Lung (tissue), 12 donors: ENCODE results near the gene AVEN. TPM values are rescaled to one million over a fixed set of nuclear protein-coding genes. Genes with fewer than 3 reads are reported as not detected.

Source experiments
- ATAC-seq: fragments of 200-7000 bp; cut with Tn5 transposase; one replicate; pipeline ENCODE4 v1.9.1; 2020; ENCODE audit warnings: moderate number of reproducible peaks; ENCODE audit not compliant: insufficient read depth, low FRiP score
- DNase-seq, 3 donors: peaks; one replicate each; pipeline ENCODE4 v3.0.0-alpha.2; 2013 to 2017
- H3K27ac ChIP-seq, 2 donors: one replicate each; pipeline ENCODE4 v1.5.1; 2013; ENCODE audit warnings: mild to moderate bottlenecking in 2 of 2, moderate library complexity in 2 of 2, control low read depth in 1 of 2, inconsistent platforms in 1 of 2, low read depth in 1 of 2, low read length in 1 of 2
- H3K27me3 ChIP-seq, 3 donors: one replicate each; pipeline ENCODE4 v1.5.1; 2013; ENCODE audit warnings: low read length in 2 of 3; ENCODE audit not compliant: control insufficient read depth in 3 of 3, insufficient read depth in 3 of 3
- H3K36me3 ChIP-seq, 4 donors: one replicate each; pipeline ENCODE4 v1.5.1; 2013; ENCODE audit warnings: low read length in 4 of 4, mild to moderate bottlenecking in 1 of 4, moderate library complexity in 1 of 4; ENCODE audit not compliant: control insufficient read depth in 4 of 4, insufficient read depth in 4 of 4
- H3K4me1 ChIP-seq, 5 donors: one replicate each; pipeline ENCODE4 v1.5.1; 2013; ENCODE audit warnings: low read length in 5 of 5, mild to moderate bottlenecking in 2 of 5, moderate library complexity in 1 of 5; ENCODE audit not compliant: control insufficient read depth in 5 of 5, insufficient read depth in 5 of 5
- H3K4me3 ChIP-seq: one replicate; pipeline ENCODE4 v1.5.1; 2013; ENCODE audit warnings: mild to moderate bottlenecking, control low read depth, moderate library complexity
- H3K9ac ChIP-seq, 2 donors: one replicate each; pipeline ENCODE4 v1.5.1; 2013; ENCODE audit warnings: low read length in 2 of 2, control low read depth in 1 of 2; ENCODE audit not compliant: insufficient read depth in 1 of 2
- H3K9me3 ChIP-seq, 4 donors: one replicate each; pipeline ENCODE4 v1.5.1; 2013; ENCODE audit warnings: low read length in 3 of 4, mild to moderate bottlenecking in 1 of 4, moderate library complexity in 1 of 4; ENCODE audit not compliant: control insufficient read depth in 4 of 4, insufficient read depth in 3 of 4
- CTCF ChIP-seq: IDR thresholded peaks from 2 replicates; pipeline ENCODE4 v1.5.1; 2012; ENCODE audit warnings: mild to moderate bottlenecking; ENCODE audit errors: control extremely low read depth, extremely low read depth
- WGBS, 2 donors: extraction: QIAGEN DNeasy Blood & Tissue Kit; methylation state at CpG; one replicate each; pipeline ENCODE4 v1.1.7; 2013; 5-methylcytosine and 5-hydroxymethylcytosine counted together
- polyA plus RNA-seq, 2 donors: library from polyadenylated mRNA; stranded (reverse); fragments of 200-250 nt; gene quantifications; one replicate each; pipeline ENCODE4 v1.2.1, GENCODE V29; 2013
- total RNA-seq, 2 donors: library from RNA; depleted of rRNA in 1 of 2; stranded (reverse); fragments of >200 nt in 1 of 2; gene quantifications; one replicate each; pipeline ENCODE4 v1.2.1, GENCODE V29; 2014 to 2021
- donor health status: control.
- donor health status: control.
- donor health status: Bipolar disorder and iron deficiency.
- donor health status: healthy.
- donor health status: DM: yes; HTN: yes; CAD: no.

Gene AVEN
- total and polyA plus RNA-seq, 4 donors = 7.5 to 9.3 (median 8.9) TPM

GRCh38 chr15:33859992-33860545 is 178.9 kb downstream of the AVEN start:
- DNase-seq (no peak), ATAC-seq (no peak)
- Histone ChIP-seq H3K4me1 (peaks cover 0 to 4% (median 0%) of the 10 kb centered on the region in 5 donors), H3K4me3 (no peak overlapping the region), H3K27me3 (no peaks in the 10 kb centered on the region), H3K9me3 (no peaks in the 10 kb centered on the region), H3K9ac (no peak overlapping the region), H3K36me3 (peaks cover 0 to 18% (median 1%) of the 10 kb centered on the region in 4 donors), H3K27ac (no peak overlapping the region)
- no peak for TF ChIP-seq CTCF
- 79 to 86% methylated on average over 1 of the region's 1 CpG for WGBS, 2 donors

GRCh38 chr15:33858836-33859235 is 180.2 kb downstream of the AVEN start:
- no peak overlapping the region for H3K9ac ChIP-seq
- H3K9me3 ChIP-seq = no peaks in the 10 kb centered on the region
- DNase-seq (no peak), ATAC-seq (no peak)
- no peaks in the 10 kb centered on the region for H3K4me1 ChIP-seq
- 95% methylated on average over 6 of the region's 6 CpGs for WGBS, 2 donors
- H3K36me3 ChIP-seq = peaks cover 0 to 13% (median 1%) of the 10 kb centered on the region in 4 donors
- TF ChIP-seq CTCF = no peak
- no peak overlapping the region for H3K27ac ChIP-seq
- H3K4me3 ChIP-seq = no peak overlapping the region
- H3K27me3 ChIP-seq = no peaks in the 10 kb centered on the region

- DNase-seq (no peak), ATAC-seq (no peak)
- H3K27ac ChIP-seq = no peak overlapping the region
- peaks cover 0 to 13% (median 1%) of the 10 kb centered on the region in 4 donors for H3K36me3 ChIP-seq
- H3K9ac ChIP-seq = no peak overlapping the region
- no peaks in the 10 kb centered on the region for H3K4me1 ChIP-seq
- 96 to 98% methylated on average over 13 of the region's 13 CpGs for WGBS, 2 donors
- no peaks in the 10 kb centered on the region for H3K9me3 ChIP-seq
- H3K27me3 ChIP-seq = no peaks in the 10 kb centered on the region
- TF ChIP-seq CTCF = no peak
- no peak overlapping the region for H3K4me3 ChIP-seq
Measured at GRCh38 chr15:33857726-33858125, 181.3 kb downstream of the AVEN start.

- H3K4me3 ChIP-seq = no peak overlapping the region
- no peaks in the 10 kb centered on the region for H3K36me3 ChIP-seq
- no peaks in the 10 kb centered on the region for H3K27me3 ChIP-seq
- 92% methylated on average over 2 of the region's 2 CpGs for WGBS, 2 donors
- no peaks in the 10 kb centered on the region for H3K4me1 ChIP-seq
- no peak overlapping the region for H3K9ac ChIP-seq
- no peak for DNase-seq
- ATAC-seq = no peak
- no peaks in the 10 kb centered on the region for H3K9me3 ChIP-seq
- no peak overlapping the region for H3K27ac ChIP-seq
- no peak for TF ChIP-seq CTCF
Measured at GRCh38 chr15:33852570-33852969, 186.4 kb downstream of the AVEN start.
